ENCODE data around the gene SEMA4A.
"Not testable (repeated sequence)": the region's sequence is repeated elsewhere in the genome, so short reads cannot be mapped to it uniquely, and the experiment has no call there.

Gene SEMA4A

DNA sequence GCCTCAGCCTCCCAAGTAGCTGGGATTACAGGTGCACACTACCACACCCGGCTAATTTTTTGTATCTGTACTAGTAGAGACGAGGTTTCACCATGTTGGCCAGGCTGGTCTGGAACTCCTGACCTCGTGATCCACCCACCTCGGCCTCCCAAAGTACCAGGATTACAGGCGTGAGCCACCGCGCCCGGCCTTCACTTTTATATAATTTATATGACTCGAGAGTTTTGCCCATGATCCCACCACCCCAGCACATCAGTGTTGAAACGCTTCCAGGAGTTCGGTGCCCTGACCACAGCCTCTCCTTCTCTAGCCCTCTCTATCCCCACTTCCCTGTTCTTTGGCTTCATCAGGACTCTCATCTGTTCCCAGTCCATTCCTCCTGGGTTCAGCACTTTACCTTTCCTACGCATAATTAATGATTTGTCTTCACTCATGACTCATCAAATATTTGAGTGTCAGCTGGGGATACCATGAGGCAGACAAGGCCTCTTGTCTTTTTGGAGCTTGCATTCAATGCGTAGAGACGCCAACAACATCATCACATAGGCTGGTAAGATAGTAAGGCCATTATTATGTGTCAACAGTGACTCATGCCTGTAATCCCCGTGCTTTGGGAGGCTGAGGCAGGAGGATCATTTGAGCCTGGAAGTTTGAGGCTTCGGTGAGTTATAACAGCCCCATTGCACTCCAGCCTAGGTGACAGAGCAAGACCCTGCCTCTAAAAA is 60.8 kb downstream of the SEMA4A start:
- H3K36me3 ChIP-seq (ENCODE audit: control insufficient read depth, low read depth, low read length): peaks cover 15% of the 10 kb centered on the region
- no peak overlapping the region for H3K27ac ChIP-seq (ENCODE audit: low read length)
- H3K9ac ChIP-seq (ENCODE audit: low read length): peak overlapping the region; percentile 97
- no peaks in the 10 kb centered on the region for H3K9me3 ChIP-seq (ENCODE audit: control insufficient read depth, low read depth, low read length)
- peaks cover 7% of the 10 kb centered on the region for H3K4me1 ChIP-seq (ENCODE audit: control insufficient read depth, low read depth, low read length)
- peak overlapping the region; percentile 85 for H3K4me3 ChIP-seq (ENCODE audit: low read length)
- no peaks in the 10 kb centered on the region for H3K27me3 ChIP-seq (ENCODE audit: control insufficient read depth, insufficient read depth, low read length)

DNA sequence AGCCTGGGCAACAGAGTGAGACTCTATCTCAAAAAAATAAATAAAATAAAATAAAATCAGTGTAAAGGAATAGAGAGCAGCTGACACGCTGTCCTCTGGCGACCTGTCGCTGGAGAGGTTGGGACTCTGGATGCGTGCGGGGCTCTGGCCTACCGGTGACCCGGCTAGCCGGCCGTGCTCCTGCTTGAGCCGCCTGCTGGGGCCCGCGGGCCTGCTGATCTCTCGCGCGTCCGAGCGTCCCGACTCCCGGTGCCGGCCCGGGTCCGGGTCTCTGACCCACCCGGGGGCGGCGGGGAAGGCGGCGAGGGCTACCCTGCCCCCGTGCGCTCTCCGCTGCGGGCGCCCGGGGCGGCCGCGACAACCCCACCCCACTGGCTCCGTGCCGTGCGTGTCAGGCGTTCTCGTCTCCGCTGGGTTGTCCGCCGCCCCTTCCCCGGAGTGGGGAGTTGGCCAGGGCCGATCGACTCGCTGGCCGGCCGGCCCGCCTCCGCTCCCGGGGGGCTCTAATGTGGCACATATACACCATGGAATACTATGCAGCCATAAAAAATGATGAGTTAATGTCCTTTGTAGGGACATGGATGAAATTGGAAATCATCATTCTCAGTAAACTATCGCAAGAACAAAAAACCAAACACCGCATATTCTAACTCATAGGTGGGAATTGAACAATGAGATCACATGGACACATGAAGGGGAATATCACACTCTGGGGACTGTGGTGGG is 63.1 kb downstream of the SEMA4A start:
- not testable (repeated sequence) for H3K27me3 ChIP-seq (ENCODE audit: control insufficient read depth, insufficient read depth, low read length)

DNA sequence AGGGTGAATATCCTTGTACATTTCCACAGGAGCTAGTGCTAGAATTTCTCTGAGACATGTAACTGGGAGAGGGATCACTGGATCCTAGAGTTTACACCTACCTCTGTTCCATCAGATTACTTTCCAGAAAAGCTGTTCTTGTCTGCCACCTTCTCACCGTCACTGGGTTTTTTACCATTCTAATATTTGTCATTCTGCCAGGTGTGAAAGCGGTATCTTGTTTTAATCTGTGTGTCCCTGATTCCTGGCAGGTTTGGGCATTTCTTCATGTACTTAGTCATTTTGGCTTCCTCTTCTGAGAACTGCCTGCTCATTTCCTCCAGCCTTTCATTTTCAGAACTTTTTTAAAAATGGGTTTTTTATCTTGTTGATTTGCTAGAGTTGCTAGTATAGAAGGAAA is 64.5 kb downstream of the SEMA4A start:
- no peaks in the 10 kb centered on the region for H3K4me1 ChIP-seq (ENCODE audit: control insufficient read depth, low read depth, low read length)
- H3K36me3 ChIP-seq (ENCODE audit: control insufficient read depth, low read depth, low read length): peaks cover 22% of the 10 kb centered on the region
- no peaks in the 10 kb centered on the region for H3K9me3 ChIP-seq (ENCODE audit: control insufficient read depth, low read depth, low read length)
- H3K9ac ChIP-seq (ENCODE audit: low read length): no peak overlapping the region
- no peak overlapping the region for H3K4me3 ChIP-seq (ENCODE audit: low read length)
- no peak overlapping the region for H3K27ac ChIP-seq (ENCODE audit: low read length)
- no peaks in the 10 kb centered on the region for H3K27me3 ChIP-seq (ENCODE audit: control insufficient read depth, insufficient read depth, low read length)

More for the DNA sequence above, 63.1 kb downstream of the SEMA4A start:
- H3K36me3 ChIP-seq (ENCODE audit: control insufficient read depth, low read depth, low read length): peaks cover 12% of the 10 kb centered on the region
- H3K9ac ChIP-seq (ENCODE audit: low read length); H3K9me3 ChIP-seq (ENCODE audit: control insufficient read depth, low read depth, low read length); H3K4me3 ChIP-seq (ENCODE audit: low read length); H3K27ac ChIP-seq (ENCODE audit: low read length); H3K4me1 ChIP-seq (ENCODE audit: control insufficient read depth, low read depth, low read length): not testable (repeated sequence)

DNA sequence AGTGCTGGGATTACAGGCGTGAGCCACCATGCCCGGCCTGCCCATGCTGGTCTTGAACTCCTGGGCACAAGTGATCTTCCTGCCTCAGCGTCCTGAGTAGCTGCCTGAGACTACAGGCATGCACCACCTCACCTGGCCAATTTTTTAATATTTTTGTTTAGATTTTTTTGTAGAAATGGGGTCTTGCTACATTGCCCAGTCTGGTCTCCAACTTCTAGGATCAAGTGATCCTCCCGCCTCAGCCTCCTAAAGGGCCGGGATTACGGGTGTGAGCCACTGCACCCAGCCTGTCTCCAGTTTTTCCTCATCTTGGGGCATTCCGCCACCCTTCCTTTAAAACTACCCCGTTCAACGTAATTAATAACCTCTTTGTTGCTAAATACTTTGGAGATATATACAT is 66.8 kb downstream of the SEMA4A start:
- Histone ChIP-seq H3K9me3 (ENCODE audit: control insufficient read depth, low read depth, low read length) (no peaks in the 10 kb centered on the region), H3K27ac (ENCODE audit: low read length) (no peak overlapping the region), H3K36me3 (ENCODE audit: control insufficient read depth, low read depth, low read length) (peaks cover 27% of the 10 kb centered on the region), H3K9ac (ENCODE audit: low read length) (no peak overlapping the region), H3K4me1 (ENCODE audit: control insufficient read depth, low read depth, low read length) (no peaks in the 10 kb centered on the region), H3K4me3 (ENCODE audit: low read length) (no peak overlapping the region), H3K27me3 (ENCODE audit: control insufficient read depth, insufficient read depth, low read length) (no peaks in the 10 kb centered on the region)

DNA sequence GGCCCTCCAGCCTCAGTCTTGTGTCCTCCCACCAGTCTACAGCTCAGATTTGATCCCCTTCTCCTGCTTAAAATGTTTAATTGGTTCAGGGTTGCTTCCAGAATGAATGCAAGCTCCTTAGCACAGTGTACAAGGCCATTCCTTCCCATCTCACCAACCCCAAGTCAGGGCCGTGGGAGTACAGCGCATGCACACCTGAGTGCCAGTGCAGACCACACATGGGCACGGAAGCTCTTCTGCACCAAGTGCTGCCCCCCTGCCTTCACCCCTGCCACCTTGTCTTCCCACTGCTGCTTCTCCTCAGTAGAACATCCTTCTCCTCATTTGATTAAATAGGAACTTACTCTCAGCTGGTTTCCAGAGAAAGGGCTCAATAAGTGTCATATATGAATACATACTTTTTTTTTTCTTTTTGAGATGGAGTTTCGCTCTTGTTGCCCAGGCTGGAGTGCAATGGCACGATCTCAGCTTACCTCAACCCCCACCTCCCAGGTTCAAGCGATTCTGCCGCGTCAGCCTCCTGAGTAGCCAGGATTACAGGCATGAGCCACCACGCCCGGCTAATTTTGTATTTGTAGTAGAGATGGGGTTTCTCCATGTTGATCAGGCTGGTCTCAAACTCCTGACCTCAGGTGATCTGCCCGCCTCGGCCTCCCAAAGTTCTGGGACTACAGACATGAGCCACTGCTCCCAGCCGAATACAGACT is 68.8 kb downstream of the SEMA4A start:
- Histone ChIP-seq H3K4me3 (ENCODE audit: low read length) (no peak overlapping the region), H3K36me3 (ENCODE audit: control insufficient read depth, low read depth, low read length) (peaks cover 37% of the 10 kb centered on the region), H3K9me3 (ENCODE audit: control insufficient read depth, low read depth, low read length) (no peaks in the 10 kb centered on the region), H3K9ac (ENCODE audit: low read length) (no peak overlapping the region), H3K4me1 (ENCODE audit: control insufficient read depth, low read depth, low read length) (no peaks in the 10 kb centered on the region), H3K27ac (ENCODE audit: low read length) (no peak overlapping the region), H3K27me3 (ENCODE audit: control insufficient read depth, insufficient read depth, low read length) (no peaks in the 10 kb centered on the region)

DNA sequence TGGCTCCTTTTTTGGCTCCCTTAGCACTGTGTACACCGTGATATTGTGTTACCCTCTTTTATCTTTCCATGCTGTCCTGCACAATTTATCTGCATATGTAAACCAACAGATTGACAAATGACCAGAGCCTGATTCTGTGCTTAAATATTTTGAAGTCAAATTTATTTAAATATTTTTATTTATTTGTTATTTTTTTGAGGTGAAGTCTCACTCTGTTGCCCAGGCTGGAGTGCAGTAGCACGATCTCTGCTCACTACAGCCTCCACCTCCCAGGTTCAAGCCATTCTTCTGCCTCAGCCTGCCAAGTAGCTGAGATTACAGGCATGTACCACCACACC is 72.3 kb downstream of the SEMA4A start:
- Histone ChIP-seq H3K27ac (ENCODE audit: low read length) (no peak overlapping the region), H3K36me3 (ENCODE audit: control insufficient read depth, low read depth, low read length) (peaks cover 42% of the 10 kb centered on the region), H3K4me3 (ENCODE audit: low read length) (no peak overlapping the region), H3K4me1 (ENCODE audit: control insufficient read depth, low read depth, low read length) (no peaks in the 10 kb centered on the region), H3K27me3 (ENCODE audit: control insufficient read depth, insufficient read depth, low read length) (no peaks in the 10 kb centered on the region), H3K9ac (ENCODE audit: low read length) (no peak overlapping the region), H3K9me3 (ENCODE audit: control insufficient read depth, low read depth, low read length) (no peaks in the 10 kb centered on the region)

DNA sequence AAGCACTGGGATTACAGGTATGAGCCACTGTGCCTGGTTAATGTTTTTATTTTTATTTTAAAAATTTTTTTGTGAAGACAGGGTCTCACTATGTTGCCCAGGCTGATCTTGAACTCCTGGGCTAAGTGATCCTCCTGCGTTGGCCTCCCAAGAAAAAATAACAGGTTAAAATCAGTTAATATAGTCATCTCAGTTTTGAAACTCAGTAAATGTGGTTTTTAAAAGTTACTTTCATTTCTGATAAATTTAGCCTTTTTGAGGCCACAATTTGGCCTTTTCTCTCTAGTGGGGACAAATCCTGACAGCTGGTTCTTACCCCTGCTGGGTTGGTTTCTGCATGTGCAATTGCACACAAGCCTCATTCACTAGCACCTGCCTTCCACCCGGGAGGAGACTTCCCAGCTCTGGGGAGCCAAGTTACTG is 72.7 kb downstream of the SEMA4A start:
- Histone ChIP-seq H3K9me3 (ENCODE audit: control insufficient read depth, low read depth, low read length) (no peaks in the 10 kb centered on the region), H3K4me1 (ENCODE audit: control insufficient read depth, low read depth, low read length) (no peaks in the 10 kb centered on the region), H3K27me3 (ENCODE audit: control insufficient read depth, insufficient read depth, low read length) (no peaks in the 10 kb centered on the region), H3K36me3 (ENCODE audit: control insufficient read depth, low read depth, low read length) (peaks cover 38% of the 10 kb centered on the region), H3K9ac (ENCODE audit: low read length) (no peak overlapping the region), H3K4me3 (ENCODE audit: low read length) (no peak overlapping the region), H3K27ac (ENCODE audit: low read length) (no peak overlapping the region)

DNA sequence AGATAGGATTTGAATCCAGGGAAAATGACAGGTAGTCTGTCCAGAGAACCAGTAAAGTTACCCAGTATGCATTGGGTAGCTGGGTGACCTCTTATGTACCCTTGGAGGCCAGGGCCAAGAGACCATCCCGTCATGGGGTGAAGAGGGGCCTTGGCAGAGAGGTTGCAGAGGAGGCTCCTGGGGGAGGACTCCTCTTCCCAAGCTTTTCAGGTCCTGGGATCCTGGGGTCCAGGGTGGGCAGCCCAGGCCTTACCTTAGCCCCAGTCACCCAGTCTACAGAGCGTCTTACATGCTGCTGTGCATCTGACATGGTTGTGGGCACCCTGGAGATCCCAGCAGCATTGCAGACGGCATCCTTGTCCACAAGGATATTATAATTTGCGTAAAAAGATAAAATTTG is 73.4 kb downstream of the SEMA4A start:
- no peak overlapping the region for H3K9ac ChIP-seq (ENCODE audit: low read length)
- no peaks in the 10 kb centered on the region for H3K9me3 ChIP-seq (ENCODE audit: control insufficient read depth, low read depth, low read length)
- no peaks in the 10 kb centered on the region for H3K4me1 ChIP-seq (ENCODE audit: control insufficient read depth, low read depth, low read length)
- H3K4me3 ChIP-seq (ENCODE audit: low read length): no peak overlapping the region
- H3K27ac ChIP-seq (ENCODE audit: low read length): no peak overlapping the region
- no peaks in the 10 kb centered on the region for H3K27me3 ChIP-seq (ENCODE audit: control insufficient read depth, insufficient read depth, low read length)
- H3K36me3 ChIP-seq (ENCODE audit: control insufficient read depth, low read depth, low read length): peaks cover 32% of the 10 kb centered on the region
